Epithelial cell of proximal tubule (primary cell): ENCODE results near the gene PCGF2. TPM values are rescaled to one million over a fixed set of nuclear protein-coding genes. Genes with fewer than 3 reads are reported as not detected.
A peak's percentile ranks its signal among the peaks of the same experiment; 100 is the strongest.
"Not testable (repeated sequence)": the region's sequence is repeated elsewhere in the genome, so short reads cannot be mapped to it uniquely, and the experiment has no call there.

Source experiments
- DNase-seq: peaks from one replicate; pipeline ENCODE4 v3.0.0-alpha.2; 2011; ENCODE audit warnings: low read depth
- H3K4me3 ChIP-seq: 2 replicates; pipeline ENCODE4 v1.5.1; 2011; ENCODE audit warnings: low read depth, mild to moderate bottlenecking, low read length
- total RNA-seq: library from RNA; depleted of rRNA; stranded (reverse); fragments of >200 nt; gene quantifications from 2 replicates; pipeline ENCODE4 v1.2.3, GENCODE V29; 2015
- TF ChIP-seq, protein P1 (sequence below): conservative IDR thresholded peaks from 2 replicates; pipeline ENCODE4 v1.5.1; 2012; ENCODE audit warnings: low read depth, mild to moderate bottlenecking, low read length

PCGF2 gene
- total RNA-seq, 1 donor from 2014 or later: 7.6 TPM

DNA sequence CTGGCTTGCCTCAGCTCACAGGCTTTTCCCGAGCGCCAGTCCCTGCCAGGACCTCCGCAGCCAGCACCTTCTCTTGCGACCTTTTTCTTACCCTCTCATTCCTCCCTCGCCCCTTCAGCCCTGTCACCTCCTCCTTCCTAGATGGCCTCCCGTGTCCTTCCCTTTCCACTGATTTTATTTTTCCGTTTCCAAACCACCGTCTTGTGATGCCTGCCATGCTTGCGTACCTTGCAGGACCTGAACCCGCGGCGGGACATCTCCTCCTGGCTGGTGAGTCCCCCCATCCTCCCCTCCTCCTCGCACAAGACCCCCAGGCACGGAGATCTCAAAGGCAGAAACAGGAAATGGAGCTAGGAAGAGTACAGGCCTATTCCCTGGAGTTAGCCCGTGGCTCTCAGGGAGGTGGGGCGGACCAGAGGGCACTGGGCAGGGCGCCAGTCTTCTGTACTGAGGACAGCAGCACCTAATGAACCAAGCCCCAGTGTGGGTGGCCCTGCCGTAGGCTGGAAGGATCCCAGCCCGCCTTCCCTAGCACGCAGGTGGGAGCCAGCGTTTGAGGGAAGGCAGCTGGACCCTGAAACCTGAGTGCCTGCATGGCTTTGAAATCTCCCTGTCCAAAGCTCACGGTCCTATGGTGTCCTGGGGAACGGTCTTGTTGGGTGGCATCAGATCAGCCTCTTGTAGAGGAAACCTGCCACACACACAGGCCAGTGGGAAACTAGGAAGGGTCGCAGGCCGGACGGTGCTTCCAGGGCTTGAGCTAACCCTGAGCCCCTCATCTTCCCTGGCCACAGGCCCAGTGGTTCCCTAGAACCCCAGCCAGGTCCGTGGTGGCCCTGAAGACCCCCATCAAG is 17.4 kb downstream of the PCGF2 start:
- peak overlapping the region; percentile 91 for H3K4me3 ChIP-seq
- TF ChIP-seq, protein P1, sequence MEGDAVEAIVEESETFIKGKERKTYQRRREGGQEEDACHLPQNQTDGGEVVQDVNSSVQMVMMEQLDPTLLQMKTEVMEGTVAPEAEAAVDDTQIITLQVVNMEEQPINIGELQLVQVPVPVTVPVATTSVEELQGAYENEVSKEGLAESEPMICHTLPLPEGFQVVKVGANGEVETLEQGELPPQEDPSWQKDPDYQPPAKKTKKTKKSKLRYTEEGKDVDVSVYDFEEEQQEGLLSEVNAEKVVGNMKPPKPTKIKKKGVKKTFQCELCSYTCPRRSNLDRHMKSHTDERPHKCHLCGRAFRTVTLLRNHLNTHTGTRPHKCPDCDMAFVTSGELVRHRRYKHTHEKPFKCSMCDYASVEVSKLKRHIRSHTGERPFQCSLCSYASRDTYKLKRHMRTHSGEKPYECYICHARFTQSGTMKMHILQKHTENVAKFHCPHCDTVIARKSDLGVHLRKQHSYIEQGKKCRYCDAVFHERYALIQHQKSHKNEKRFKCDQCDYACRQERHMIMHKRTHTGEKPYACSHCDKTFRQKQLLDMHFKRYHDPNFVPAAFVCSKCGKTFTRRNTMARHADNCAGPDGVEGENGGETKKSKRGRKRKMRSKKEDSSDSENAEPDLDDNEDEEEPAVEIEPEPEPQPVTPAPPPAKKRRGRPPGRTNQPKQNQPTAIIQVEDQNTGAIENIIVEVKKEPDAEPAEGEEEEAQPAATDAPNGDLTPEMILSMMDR: no peak
- no peak for DNase-seq

DNA sequence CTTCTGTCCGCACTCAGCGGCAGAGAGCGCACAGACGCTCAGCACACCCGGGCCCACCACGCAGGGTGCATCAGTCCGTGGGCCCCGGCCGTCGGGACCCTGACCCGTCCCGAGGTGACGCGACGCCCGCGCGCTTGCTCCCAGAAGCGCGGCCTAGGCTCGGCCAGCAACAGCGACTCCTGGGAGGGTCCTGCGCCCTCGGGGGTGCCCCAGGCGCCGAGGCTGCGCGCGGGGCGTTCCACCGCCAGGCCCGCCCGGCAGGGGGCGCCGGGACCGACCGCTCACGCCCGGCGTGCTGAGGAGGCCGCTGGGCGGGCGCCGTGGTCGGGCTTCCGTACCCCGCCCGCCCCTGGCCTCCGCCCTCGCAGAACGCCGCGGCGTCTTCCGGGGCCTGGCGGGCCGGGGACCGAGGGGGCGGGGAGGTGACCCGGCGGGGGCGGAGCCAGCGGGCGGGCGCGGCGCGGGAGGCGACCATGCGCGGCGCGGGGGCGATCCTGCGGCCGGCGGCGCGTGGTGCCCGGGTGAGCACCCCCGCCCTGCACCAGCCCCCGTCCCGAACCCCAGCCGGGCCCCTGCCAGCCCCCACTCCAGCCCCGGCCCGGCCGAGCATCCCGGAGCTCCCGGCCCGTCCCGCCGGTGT is 18.1 kb downstream of the PCGF2 start, which contains the start of gene CISD3:
TSS of gene CISD3 (plus strand) at position 456 of the 640 bp plus-strand sequence. CDS start at position 474, 18 bp downstream.
- peak within 1 kb of the TSS; percentile 91 for H3K4me3 ChIP-seq
- DNase-seq: no peak
- TF ChIP-seq, protein P1: peak; percentile 43

DNA sequence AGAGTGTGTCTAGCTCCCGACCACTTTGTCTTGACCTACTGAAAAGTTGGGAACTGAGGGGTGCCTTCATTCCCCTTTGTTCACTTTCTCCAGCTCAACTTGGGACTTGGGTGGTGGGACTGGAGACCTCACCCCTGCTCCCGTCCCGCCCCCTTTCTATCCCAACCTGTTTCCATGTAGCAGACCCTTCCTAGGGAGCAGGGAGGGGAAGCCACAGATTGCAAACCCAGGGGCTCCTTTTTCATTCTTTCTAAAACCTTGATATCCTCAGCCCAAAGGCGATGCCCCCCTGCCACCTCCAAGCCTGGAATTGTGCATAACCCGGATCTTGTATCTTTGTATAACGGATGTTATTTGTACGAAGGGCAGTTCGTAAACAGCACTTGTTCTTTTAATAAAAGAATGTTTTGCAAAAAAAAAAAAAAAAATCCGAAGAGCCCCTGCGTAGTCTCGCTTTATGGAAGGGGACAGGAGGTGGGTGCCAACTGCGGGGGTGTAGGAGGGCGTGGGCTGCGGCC is 18.7 kb downstream of the PCGF2 start:
- peak overlapping the region; percentile 70 for H3K4me3 ChIP-seq
- no peak for DNase-seq
- TF ChIP-seq, protein P1: no peak

DNA sequence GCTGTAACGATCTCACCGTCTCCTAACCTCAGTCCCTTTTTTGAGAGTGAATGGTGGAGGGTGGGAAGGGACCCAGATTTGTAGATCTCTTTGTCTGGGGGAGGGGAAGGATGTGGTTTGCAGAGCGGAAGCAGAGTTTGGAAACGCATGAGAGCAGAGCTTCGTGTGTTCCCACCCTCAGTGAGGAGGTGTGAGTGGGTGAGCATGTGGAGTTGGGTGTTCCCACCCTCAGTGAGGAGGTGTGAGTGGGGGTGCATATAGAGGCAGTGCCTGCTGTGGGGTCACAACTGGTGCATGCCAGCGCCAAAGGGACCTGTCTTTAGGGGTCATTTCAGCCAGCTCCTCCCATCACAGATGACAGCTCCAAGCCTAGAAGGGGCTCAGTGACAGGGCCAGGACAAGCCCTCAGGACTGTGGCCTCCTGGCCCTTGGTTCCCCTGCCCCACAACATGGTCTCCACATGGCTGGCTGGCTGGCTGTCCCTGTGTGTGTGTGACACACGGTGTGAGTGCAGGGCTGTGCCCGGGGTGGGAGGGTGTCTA is 19.8 kb downstream of the PCGF2 start:
- DNase-seq: no peak
- no peak overlapping the region for H3K4me3 ChIP-seq
- TF ChIP-seq, protein P1: no peak

- H3K4me3 ChIP-seq: no peak overlapping the region
- DNase-seq: no peak
- TF ChIP-seq, protein P1: no peak
Observed at GRCh38 chr17:38727736-38728135, 20.4 kb downstream of the PCGF2 start.

DNA sequence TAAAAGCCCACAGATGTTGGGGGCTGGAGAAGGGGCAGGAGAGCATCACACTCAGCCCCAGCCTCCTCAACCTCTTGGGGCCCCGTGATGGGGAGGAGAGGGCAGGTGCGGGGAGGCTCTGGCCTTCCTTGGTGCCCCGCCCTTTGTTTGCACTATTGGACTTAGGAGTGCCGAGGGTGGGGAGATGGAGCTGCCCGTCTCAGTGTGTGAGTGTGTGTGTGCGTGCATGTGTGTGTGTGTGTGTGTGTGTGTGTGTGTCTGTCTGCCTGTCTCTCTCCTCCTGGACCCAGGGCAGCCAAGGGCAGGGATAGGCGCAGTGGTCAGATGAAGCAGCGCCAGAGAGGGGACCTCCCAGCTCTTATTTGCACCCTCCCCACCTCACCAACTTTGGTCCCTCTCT is 22.0 kb downstream of the PCGF2 start:
- not testable (repeated sequence) for DNase-seq, H3K4me3 ChIP-seq

GRCh38 chr17:38725066-38725465 is 23.1 kb downstream of the PCGF2 start:
- TF ChIP-seq, protein P1: no peak
- no peak overlapping the region for H3K4me3 ChIP-seq
- DNase-seq: no peak
